ENCODE measurements around the gene TMCC2. TPM values are rescaled to one million over a fixed set of nuclear protein-coding genes. Genes with fewer than 3 reads are reported as not detected.
"Not testable (repeated sequence)": the region's sequence is repeated elsewhere in the genome, so short reads cannot be mapped to it uniquely, and the experiment has no call there.

TMCC2 gene
- polyA plus RNA-seq, 1 experiment: 3.4 TPM

DNA sequence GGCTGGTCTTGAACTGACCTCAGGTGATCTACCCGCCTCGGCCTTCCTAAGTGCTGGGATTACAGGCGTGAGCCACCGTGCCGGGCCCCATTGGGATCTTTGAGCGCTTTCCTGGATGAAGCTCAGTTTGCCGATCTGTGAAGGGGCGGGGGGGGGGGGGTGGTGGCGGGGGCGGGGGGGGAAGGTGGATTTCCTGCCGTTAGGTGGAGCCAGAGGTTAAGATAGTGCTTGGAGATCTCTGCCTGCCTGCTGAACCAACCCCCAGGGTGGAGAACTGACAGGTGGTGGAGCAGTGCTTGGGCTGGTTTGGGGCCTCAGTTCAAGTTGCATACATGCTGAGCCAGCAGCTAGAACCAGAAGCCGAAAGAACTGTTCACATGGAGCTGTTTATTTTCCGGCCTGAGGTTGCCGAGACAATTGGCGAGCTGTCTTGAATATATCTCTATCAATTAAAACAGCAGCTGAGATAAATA, 1.7 kb downstream of the TMCC2 start:
- Histone ChIP-seq H3K36me3 (ENCODE audit: control insufficient read depth, insufficient read depth, low read length) (no peaks in the 10 kb centered on the region), H3K27me3 (ENCODE audit: control insufficient read depth, insufficient read depth, low read length) (peaks cover 2% of the 10 kb centered on the region; the same call in 1 of the 2 replicates), H3K4me3 (ENCODE audit: low read depth, low read length) (0 out of 2 replicates have a peak overlapping the region, but pooled peaks have one; percentile 12)
- TF ChIP-seq, protein P1, sequence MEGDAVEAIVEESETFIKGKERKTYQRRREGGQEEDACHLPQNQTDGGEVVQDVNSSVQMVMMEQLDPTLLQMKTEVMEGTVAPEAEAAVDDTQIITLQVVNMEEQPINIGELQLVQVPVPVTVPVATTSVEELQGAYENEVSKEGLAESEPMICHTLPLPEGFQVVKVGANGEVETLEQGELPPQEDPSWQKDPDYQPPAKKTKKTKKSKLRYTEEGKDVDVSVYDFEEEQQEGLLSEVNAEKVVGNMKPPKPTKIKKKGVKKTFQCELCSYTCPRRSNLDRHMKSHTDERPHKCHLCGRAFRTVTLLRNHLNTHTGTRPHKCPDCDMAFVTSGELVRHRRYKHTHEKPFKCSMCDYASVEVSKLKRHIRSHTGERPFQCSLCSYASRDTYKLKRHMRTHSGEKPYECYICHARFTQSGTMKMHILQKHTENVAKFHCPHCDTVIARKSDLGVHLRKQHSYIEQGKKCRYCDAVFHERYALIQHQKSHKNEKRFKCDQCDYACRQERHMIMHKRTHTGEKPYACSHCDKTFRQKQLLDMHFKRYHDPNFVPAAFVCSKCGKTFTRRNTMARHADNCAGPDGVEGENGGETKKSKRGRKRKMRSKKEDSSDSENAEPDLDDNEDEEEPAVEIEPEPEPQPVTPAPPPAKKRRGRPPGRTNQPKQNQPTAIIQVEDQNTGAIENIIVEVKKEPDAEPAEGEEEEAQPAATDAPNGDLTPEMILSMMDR (IDR thresholded peaks at IDR 0.05; ENCODE audit: insufficient read depth, low read depth, low read length): 0 out of 2 replicates have a peak, but pooled peaks have one; percentile 22
- ChIA-PET CTCF (interaction anchor here (0.6 to 8.7 kb wide), 13 partner anchors 9 to 254 kb away, joined by 3 to 106 read pairs (median 4); no protein-coding TSS in a partner anchor), POLR2A (no interaction called here)
- no peak for DNase-seq (ENCODE audit: low read depth)

DNA sequence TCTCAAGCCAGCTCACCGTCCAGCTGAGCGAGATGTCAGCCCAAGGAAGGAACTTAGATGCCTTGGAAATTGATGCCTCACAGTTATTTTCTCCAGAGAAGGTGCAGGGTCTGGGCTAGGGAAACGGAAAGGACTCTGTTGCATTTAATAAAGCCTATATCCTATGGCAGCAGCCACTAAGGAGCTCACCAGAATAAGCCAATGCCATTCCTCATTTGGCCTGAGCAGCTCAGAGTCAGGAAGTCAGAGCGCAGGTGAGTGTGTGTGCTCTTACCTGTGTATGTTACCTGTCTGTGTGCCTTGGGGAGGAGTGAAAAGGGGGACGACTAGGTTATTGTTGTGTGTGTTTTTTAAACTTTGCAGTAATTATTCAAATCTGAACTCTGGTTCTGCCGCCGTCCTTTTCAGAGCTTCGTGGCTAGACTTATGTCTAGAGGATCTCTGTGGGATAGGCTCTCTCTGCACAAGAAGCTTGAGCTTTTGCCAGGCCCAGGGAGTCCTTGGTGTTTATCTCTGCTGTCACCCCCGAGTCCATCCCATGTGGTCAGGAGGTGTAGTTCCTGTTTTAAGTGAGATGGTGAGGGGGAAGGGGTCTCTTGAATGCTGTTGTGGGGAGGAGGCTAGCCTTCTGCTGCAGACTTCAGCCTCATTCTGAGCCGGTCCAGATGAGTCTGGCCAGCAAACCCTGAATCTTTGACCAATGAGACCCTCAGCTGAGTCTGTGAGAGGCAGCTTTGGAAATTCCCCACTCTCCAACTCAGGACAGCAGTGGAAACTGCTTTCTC, 2.4 kb downstream of the TMCC2 start:
- POLR2A ChIA-PET: no interaction called here
- DNase-seq (ENCODE audit: low read depth): no peak
- Histone ChIP-seq H3K27me3 (ENCODE audit: control insufficient read depth, insufficient read depth, low read length) (peaks cover 2% of the 10 kb centered on the region; the same call in 1 of the 2 replicates), H3K4me3 (ENCODE audit: low read depth, low read length) (no peak overlapping the region), H3K36me3 (ENCODE audit: control insufficient read depth, insufficient read depth, low read length) (no peaks in the 10 kb centered on the region)
- TF ChIP-seq, protein P1 (IDR thresholded peaks at IDR 0.05; ENCODE audit: insufficient read depth, low read depth, low read length): no peak
- CTCF ChIA-PET: interaction anchor here (0.6 to 8.7 kb wide), 10 partner anchors 9 to 248 kb away, joined by 3 to 106 read pairs (median 8); no protein-coding TSS in a partner anchor

DNA sequence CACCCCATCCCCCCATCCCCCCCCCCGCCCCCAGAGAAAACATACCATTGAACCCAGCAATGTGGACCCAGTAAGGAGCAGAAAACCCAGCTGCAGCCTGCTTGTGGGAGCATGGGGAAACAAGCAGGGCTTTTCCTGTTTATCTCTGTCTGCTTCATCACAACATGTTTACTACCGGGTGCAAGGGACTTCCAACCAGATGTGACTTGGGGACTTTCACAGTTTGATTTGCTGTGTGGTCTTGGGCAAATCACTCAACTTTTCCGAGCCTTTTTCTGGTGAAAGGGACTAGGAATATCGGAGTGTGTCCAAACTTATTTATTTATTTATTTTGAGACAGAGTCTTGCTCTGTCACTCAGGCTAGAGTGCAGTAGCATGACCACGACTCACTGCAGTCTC, 3.2 kb downstream of the TMCC2 start:
- TF ChIP-seq, protein P1 (IDR thresholded peaks at IDR 0.05; ENCODE audit: insufficient read depth, low read depth, low read length): no peak
- POLR2A ChIA-PET: no interaction called here
- Histone ChIP-seq H3K4me3 (ENCODE audit: low read depth, low read length) (no peak overlapping the region), H3K27me3 (ENCODE audit: control insufficient read depth, insufficient read depth, low read length) (no peaks in the 10 kb centered on the region), H3K36me3 (ENCODE audit: control insufficient read depth, insufficient read depth, low read length) (no peaks in the 10 kb centered on the region)
- DNase-seq (ENCODE audit: low read depth): no peak
- CTCF ChIA-PET: interaction anchor here (8.7 kb wide), 1 partner anchor 27 kb away, joined by 106 read pairs; no protein-coding TSS in a partner anchor

DNA sequence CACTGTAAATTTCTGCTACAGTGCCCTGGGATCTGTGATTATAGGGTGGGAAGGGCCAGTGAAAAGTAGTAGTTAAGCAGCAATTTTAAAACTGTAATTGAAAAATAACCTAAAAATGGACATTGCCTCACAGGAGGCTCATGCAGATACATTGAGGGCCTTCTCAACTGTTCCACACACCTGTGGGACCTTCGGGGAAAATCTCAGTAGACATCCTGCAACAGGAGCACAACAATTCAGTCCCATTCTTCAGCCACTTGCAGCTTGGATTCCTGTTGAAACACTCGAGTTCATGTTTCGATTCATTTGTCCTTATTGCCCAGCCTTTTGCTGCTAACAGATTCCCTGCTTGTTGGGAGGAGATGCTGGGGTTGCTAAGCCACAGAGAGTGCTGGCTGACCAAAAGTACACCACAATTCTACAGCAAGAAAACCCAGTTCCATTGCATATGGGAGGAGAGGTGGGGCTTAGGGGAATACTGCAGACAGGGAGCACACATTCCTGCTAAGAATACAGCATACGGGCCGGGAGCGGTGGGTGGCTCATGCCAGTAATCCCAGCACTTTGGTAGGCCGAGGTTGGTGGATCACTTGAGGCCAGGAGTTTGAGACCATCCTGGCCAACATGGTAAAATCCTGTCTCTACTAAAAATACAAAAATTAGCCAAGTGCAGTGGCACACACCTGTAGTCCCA, 4.5 kb downstream of the TMCC2 start:
- TF ChIP-seq, protein P1 (IDR thresholded peaks at IDR 0.05; ENCODE audit: insufficient read depth, low read depth, low read length): no peak
- POLR2A ChIA-PET: no interaction called here
- H3K4me3 ChIP-seq (ENCODE audit: low read depth, low read length): no peak overlapping the region
- DNase-seq (ENCODE audit: low read depth): no peak
- no peaks in the 10 kb centered on the region for H3K27me3 ChIP-seq (ENCODE audit: control insufficient read depth, insufficient read depth, low read length)
- CTCF ChIA-PET: interaction anchor here (1.4 to 8.7 kb wide), 2 partner anchors 11 to 26 kb away, joined by 3 to 106 read pairs; no protein-coding TSS in a partner anchor
- no peaks in the 10 kb centered on the region for H3K36me3 ChIP-seq (ENCODE audit: control insufficient read depth, insufficient read depth, low read length)

DNA sequence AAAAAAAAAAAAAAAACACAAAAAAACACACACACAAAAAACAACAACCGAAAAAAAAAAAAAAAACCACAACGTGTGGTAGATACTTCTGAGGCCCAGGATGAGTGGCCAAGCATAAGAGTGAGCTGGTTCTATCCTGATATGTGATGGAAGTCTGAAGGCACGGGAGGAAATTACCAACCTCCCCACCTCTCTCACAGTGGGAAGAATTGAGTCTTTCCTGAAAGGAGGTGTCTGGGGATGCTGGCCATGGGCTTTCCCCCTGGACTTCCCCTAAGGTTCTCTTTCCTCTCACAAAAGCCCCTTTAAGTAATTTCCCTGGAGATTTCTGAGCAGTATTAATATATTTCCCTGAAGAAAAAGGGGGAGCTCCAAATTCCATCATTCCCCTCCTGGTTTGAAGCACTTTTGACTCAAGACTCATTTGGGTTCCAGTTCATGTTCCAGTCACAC, 5.2 kb downstream of the TMCC2 start:
- ChIA-PET CTCF (interaction anchor here (1.4 kb wide), 1 partner anchor 10 kb away, joined by 3 read pairs; no protein-coding TSS in a partner anchor), POLR2A (no interaction called here)

DNA sequence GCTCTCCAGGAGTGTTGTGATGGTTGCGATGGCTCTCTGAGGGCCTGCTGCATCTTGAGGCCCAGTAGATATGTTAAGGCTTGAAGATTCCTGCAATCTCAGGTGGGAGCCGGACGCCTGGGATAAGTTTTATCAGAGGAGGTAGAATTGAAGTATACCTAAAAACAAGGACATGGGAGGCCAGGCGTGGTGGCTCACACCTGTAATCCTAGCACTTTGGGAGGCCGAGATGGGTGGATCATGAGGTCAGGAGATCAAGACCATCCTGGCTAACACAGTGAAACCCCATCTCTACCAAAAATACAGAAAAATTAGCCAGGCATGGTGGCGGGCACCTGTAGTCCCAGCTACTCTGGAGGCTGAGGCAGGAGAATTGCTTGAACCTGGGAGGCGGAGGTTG, 6.2 kb downstream of the TMCC2 start:
- H3K27me3 ChIP-seq (ENCODE audit: control insufficient read depth, insufficient read depth, low read length); POLR2A ChIA-PET; CTCF ChIA-PET; DNase-seq (ENCODE audit: low read depth); H3K36me3 ChIP-seq (ENCODE audit: control insufficient read depth, insufficient read depth, low read length); H3K4me3 ChIP-seq (ENCODE audit: low read depth, low read length): not testable (repeated sequence)

More for the DNA sequence above, 5.2 kb downstream of the TMCC2 start:
- Histone ChIP-seq H3K4me3 (ENCODE audit: low read depth, low read length) (no peak overlapping the region), H3K27me3 (ENCODE audit: control insufficient read depth, insufficient read depth, low read length) (no peaks in the 10 kb centered on the region), H3K36me3 (ENCODE audit: control insufficient read depth, insufficient read depth, low read length) (no peaks in the 10 kb centered on the region)
- TF ChIP-seq, protein P1 (IDR thresholded peaks at IDR 0.05; ENCODE audit: insufficient read depth, low read depth, low read length): no peak
- DNase-seq (ENCODE audit: low read depth): no peak
